Lower leg skin (tissue), 4 donors: ENCODE results near the gene AGPAT1. TPM values are rescaled to one million over a fixed set of nuclear protein-coding genes. Genes with fewer than 3 reads are reported as not detected.

ENCODE experiments used
- DNase-seq, 2 donors: peaks; one replicate each; pipeline ENCODE4 v3.0.0-alpha.2; 2019; ENCODE audit warnings: low spot score in 2 of 2
- H3K4me3 ChIP-seq: fragments of 200-600 bp; sonication (generic); 2 replicates; pipeline ENCODE4 v1.5.1; 2017; ENCODE audit warnings: mild to moderate bottlenecking, low read depth; ENCODE audit not compliant: poor library complexity, severe bottlenecking
- CTCF ChIP-seq, 3 donors: fragments of 450-650 bp; IDR thresholded peaks; one replicate each; pipeline ENCODE4 v1.5.1; 2016; ENCODE audit warnings: antibody characterized with exemption in 3 of 3, mild to moderate bottlenecking in 3 of 3, moderate library complexity in 2 of 3
- POLR2A ChIP-seq, 2 donors: fragments of 450-650 bp; IDR thresholded peaks; one replicate each; pipeline ENCODE4 v1.6.1; 2016 to 2017; ENCODE audit warnings: antibody characterized with exemption in 2 of 2, mild to moderate bottlenecking in 1 of 2, moderate library complexity in 1 of 2
- WGBS, 2 donors: methylation state at CpG; one replicate each; pipeline ENCODE4 v1.1.5; 2018; 5-methylcytosine and 5-hydroxymethylcytosine counted together
- intact Hi-C: fragments of 100-400 bp; cut with DNase I; formaldehyde crosslinking; loops from one replicate; pipeline ENCODE4 v1.15.0; 2023; ENCODE audit warnings: low total_unique reads
- total RNA-seq, 4 donors: library from RNA; depleted of rRNA; stranded (reverse); fragments of >200 nt; gene quantifications; one replicate each; pipeline ENCODE4 v1.1.0, GENCODE V29; 2016

Gene AGPAT1
- total RNA-seq, 4 donors from 2014 or later: 18.8 to 53.2 (median 28.0) TPM

- WGBS, 2 donors: 68 to 71% methylated on average over 15 of the region's 15 CpGs
- intact Hi-C loops: loop anchor here (10.0 kb wide), 1 partner anchor 67 kb away; the partner anchor contains the start of gene ATF6B
- no peak for DNase-seq
- no peak overlapping the region for H3K4me3 ChIP-seq
- no peak for TF ChIP-seq POLR2A (IDR thresholded peaks at IDR 0.05)
- TF ChIP-seq CTCF (IDR thresholded peaks at IDR 0.05): no peak
These were observed 16.1 kb upstream of the AGPAT1 start for GRCh38 chr6:32191696-32192607.

DNA sequence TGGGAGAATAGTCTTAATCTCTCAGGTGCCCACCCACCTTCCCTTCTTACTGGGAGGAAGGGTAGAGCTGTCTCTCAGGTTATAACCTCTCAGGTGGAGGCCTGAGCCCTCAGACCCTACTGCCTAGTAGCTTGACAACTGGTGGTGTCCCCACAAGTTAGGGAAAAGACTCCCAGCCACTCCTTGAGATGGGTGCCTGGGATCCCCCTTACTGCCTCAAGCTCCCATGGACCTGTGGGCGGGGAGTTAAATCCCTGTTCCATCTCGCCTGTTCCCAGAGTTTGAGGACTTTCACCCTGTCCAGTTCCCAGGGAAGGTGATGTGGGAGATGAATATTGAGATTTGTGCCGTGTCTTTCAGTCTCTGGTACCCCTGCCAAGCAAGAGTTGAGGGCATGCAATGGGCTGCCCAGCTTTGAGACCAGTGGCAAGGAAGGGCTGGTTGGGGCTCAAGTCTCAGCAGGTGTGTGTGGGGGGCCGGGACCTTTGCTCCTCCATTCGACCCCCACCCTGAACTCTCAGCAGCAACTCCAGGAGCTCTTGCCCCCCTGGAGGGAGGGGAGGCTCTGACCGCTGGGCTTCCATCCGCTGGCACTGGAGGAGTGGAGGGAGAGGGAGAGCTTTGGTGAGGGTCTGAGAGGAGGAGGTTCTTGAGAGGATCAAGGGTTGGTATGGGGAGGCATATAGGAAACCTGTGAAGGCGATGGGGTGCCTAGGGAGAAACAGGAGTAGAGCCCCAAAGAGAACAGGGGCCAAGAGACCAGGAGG is 15.2 kb upstream of the AGPAT1 start:
- WGBS, 2 donors: 70 to 81% methylated on average over 8 of the region's 8 CpGs

DNA sequence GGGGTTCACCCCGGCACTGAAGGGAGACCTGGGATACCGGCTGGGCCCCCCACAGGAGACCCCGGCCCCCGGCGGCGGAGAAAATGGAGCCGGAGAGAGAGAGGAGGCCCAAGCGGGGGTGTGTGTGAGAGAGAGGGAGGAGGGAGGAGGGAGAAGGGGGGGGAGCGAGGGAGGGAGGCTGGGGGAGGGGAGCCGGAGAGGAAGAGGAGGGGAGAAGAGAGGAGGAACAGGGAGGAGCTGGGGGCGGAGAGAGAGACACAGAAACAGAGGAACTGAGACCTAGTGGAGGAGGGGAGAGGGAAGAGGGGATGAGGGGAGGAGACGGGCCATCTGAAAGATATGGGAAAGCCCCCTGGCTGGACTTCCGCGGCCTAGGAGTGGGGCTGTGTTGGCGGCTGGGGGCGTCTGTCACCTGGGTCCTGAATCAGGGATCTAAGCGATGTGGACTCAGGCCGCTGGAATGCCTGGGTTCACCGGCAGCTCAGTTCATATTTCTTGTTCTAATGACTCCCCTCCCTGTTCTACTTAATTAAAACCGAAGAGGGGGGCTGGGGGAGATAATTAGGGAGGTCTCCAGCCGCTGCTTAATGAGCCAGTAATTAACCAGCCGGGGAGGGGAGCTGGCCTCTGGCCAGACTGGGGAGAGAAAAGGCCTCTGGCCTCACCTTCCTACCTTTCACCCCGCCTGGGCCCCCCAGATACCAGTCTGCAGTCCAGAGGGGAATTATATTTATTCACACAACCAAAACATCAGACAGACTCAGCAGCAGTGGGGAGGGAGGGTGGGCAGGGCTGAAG is 14.4 kb upstream of the AGPAT1 start, which contains the start of gene PBX2:
TSS of gene PBX2 (minus strand) at position 149 of the 798 bp plus-strand sequence. CDS start 287 bp downstream, outside the sequence.
- TF ChIP-seq POLR2A (IDR thresholded peaks at IDR 0.05) (peak in 1 of 2 donors; percentile 69), CTCF (IDR thresholded peaks at IDR 0.05) (no peak)
- WGBS, 2 donors: 1 to 5% methylated on average over 17 to 22 of the region's 23 CpGs
- DNase-seq: peak; percentile 94 to 98
- H3K4me3 ChIP-seq: peak within 1 kb of the TSS; percentile 53
- intact Hi-C loops: loop anchor here (10.0 kb wide), 1 partner anchor 65 kb away; the partner anchor contains the start of gene ATF6B

More for the DNA sequence above, 15.2 kb upstream of the AGPAT1 start:
- DNase-seq: no peak
- intact Hi-C loops: loop anchor here (10.0 kb wide), 1 partner anchor 66 kb away; the partner anchor contains the start of gene ATF6B
- H3K4me3 ChIP-seq: no peak overlapping the region
- TF ChIP-seq POLR2A (IDR thresholded peaks at IDR 0.05) (no peak), CTCF (IDR thresholded peaks at IDR 0.05) (no peak)

DNA sequence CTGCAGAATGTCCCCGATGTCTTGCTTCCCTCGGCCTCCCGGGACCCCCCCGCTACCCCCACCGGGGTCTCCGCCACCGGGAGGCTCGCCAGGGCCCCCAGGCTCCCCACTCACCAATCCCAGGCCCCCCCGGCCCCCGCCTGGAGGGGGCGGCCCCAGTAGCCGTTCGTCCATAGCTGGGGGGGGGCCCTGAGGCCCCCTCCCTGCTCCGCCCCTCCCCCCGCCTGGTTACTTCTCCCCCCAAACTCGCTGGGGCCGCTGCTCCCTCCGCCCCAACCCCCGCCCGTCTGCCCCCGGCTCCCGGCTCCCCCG is 13.8 kb upstream of the AGPAT1 start:
- WGBS, 2 donors: 0 to 12% methylated on average over 4 to 5 of the region's 23 CpGs
- H3K4me3 ChIP-seq: peak overlapping the region; percentile 53
- DNase-seq: no peak
- intact Hi-C loops: loop anchor here (10.0 kb wide), 1 partner anchor 65 kb away; the partner anchor contains the start of gene ATF6B
- no peak for TF ChIP-seq POLR2A (IDR thresholded peaks at IDR 0.05)
- TF ChIP-seq CTCF (IDR thresholded peaks at IDR 0.05): no peak

GRCh38 chr6:32189069-32189741 is 13.3 kb upstream of the AGPAT1 start:
- 3 to 4% methylated on average over 10 of the region's 10 CpGs for WGBS, 2 donors
- no peak for DNase-seq
- intact Hi-C loops: no loop called here
- TF ChIP-seq POLR2A (IDR thresholded peaks at IDR 0.05): no peak
- TF ChIP-seq CTCF (IDR thresholded peaks at IDR 0.05): no peak
- peak overlapping the region; percentile 53 for H3K4me3 ChIP-seq
